Gastrocnemius medialis (tissue), 4 donors: ENCODE data around the gene PRSS21. TPM values are rescaled to one million over a fixed set of nuclear protein-coding genes. Genes with fewer than 3 reads are reported as not detected.

ENCODE experiments used
- ATAC-seq, 2 donors: fragments of 150-250 bp; one replicate each; pipeline ENCODE4 v1.9.1; 2016
- DNase-seq, 2 donors: peaks; one replicate each; pipeline ENCODE4 v3.0.0-alpha.2; 2019
- H3K27ac ChIP-seq, 4 donors: fragments of 200-600 bp; sonication (generic); 1 replicate in 1 of 4; 2 replicates in 3 of 4; pipeline ENCODE4 v1.5.1; 2016 to 2018; ENCODE audit warnings: mild to moderate bottlenecking in 2 of 4, moderate library complexity in 1 of 4
- H3K27me3 ChIP-seq, 3 donors: fragments of 200-600 bp; sonication (generic) in 2 of 3; 1 replicate in 1 of 3; 2 replicates in 2 of 3; pipeline versions ENCODE4 v1.5.1 to v1.6.0; 2016 to 2019; ENCODE audit warnings: mild to moderate bottlenecking in 1 of 3, moderate library complexity in 1 of 3
- H3K36me3 ChIP-seq, 2 donors: fragments of 200-600 bp; sonication (generic) in 1 of 2; one replicate each; pipeline ENCODE4 v1.5.1; 2017 to 2018
- H3K4me1 ChIP-seq, 2 donors: fragments of 200-600 bp; sonication (generic) in 1 of 2; one replicate each; pipeline ENCODE4 v1.5.1; 2016 to 2017; ENCODE audit warnings: mild to moderate bottlenecking in 2 of 2
- H3K4me3 ChIP-seq, 4 donors: fragments of 200-600 bp; sonication (generic) in 3 of 4; 1 replicate in 1 of 4; 2 replicates in 3 of 4; pipeline ENCODE4 v1.5.1; 2016 to 2019; ENCODE audit warnings: mild to moderate bottlenecking in 2 of 4
- H3K9me3 ChIP-seq, 3 donors: fragments of 200-600 bp; sonication (generic) in 2 of 3; 1 replicate in 1 of 3; 2 replicates in 2 of 3; pipeline ENCODE4 v1.5.1; 2016 to 2019
- CTCF ChIP-seq, 5 experiments: fragments of 450-650 bp in 3 of 5; fragments of 200-600 bp in 2 of 5; sonication (generic) in 2 of 5; IDR thresholded peaks in 4 of 5; conservative IDR thresholded peaks in 1 of 5; 1 replicate in 4 of 5; 2 replicates in 1 of 5; pipeline ENCODE4 v1.5.1; 2016 to 2019; ENCODE audit warnings: antibody characterized with exemption in 5 of 5, mild to moderate bottlenecking in 3 of 5, moderate library complexity in 3 of 5
- POLR2A ChIP-seq, 2 donors: fragments of 450-650 bp; IDR thresholded peaks; one replicate each; pipeline ENCODE4 v1.6.1; 2017; ENCODE audit warnings: antibody characterized with exemption in 2 of 2, mild to moderate bottlenecking in 2 of 2, moderate library complexity in 2 of 2
- in situ Hi-C, 4 donors: fragments of 200-750 bp; cut with MboI; loops; one replicate each; pipeline versions ENCODE4 v1.15.0 to v1.8.0; 2017; ENCODE audit warnings: low sequenced_read_pairs in 4 of 4
- intact Hi-C: fragments of 100-400 bp; cut with DNase I; formaldehyde crosslinking; loops from one replicate; pipeline ENCODE4 v1.15.1; 2023; ENCODE audit warnings: low total_unique reads
- total RNA-seq, 4 donors: library from RNA; depleted of rRNA; stranded (reverse); fragments of >200 nt; gene quantifications; one replicate each; pipeline versions ENCODE4 v1.1.0 to v1.2.3, GENCODE V29; 2016

Gene PRSS21
- total RNA-seq, 4 donors from 2014 or later = not detected

GRCh38 chr16:2787961-2788360 is 29.1 kb upstream of the PRSS21 start:
- DNase-seq (no peak), ATAC-seq (no peak)
- TF ChIP-seq POLR2A (IDR thresholded peaks at IDR 0.05) (no peak), CTCF (IDR thresholded peaks at IDR 0.05 in 4 of 5, conservative IDR thresholded peaks at IDR 0.05 in 1 of 5) (no peak)
- H3K4me3 ChIP-seq = no peak overlapping the region
- no peak overlapping the region for H3K27ac ChIP-seq
- no peaks in the 10 kb centered on the region for H3K36me3 ChIP-seq
- no peaks in the 10 kb centered on the region for H3K4me1 ChIP-seq
- peaks cover 51 to 68% (median 57%) of the 10 kb centered on the region in 3 donors for H3K27me3 ChIP-seq
- in situ Hi-C loops = no loop called here
- intact Hi-C loops = no loop called here
- H3K9me3 ChIP-seq = no peaks in the 10 kb centered on the region

GRCh38 chr16:2790631-2791030 is 26.4 kb upstream of the PRSS21 start:
- Histone ChIP-seq H3K9me3 (no peaks in the 10 kb centered on the region), H3K36me3 (no peaks in the 10 kb centered on the region), H3K4me3 (no peak overlapping the region), H3K4me1 (no peaks in the 10 kb centered on the region), H3K27ac (no peak overlapping the region), H3K27me3 (peaks cover 39 to 58% (median 51%) of the 10 kb centered on the region in 3 donors)
- intact Hi-C loops (no loop called here), in situ Hi-C loops (no loop called here)
- DNase-seq (no peak), ATAC-seq (no peak)
- TF ChIP-seq POLR2A (IDR thresholded peaks at IDR 0.05) (no peak), CTCF (IDR thresholded peaks at IDR 0.05 in 4 of 5, conservative IDR thresholded peaks at IDR 0.05 in 1 of 5) (no peak)

- intact Hi-C loops = no loop called here
- Histone ChIP-seq H3K27me3 (peaks cover 34 to 52% (median 45%) of the 10 kb centered on the region in 3 donors), H3K9me3 (no peaks in the 10 kb centered on the region)
Observed at GRCh38 chr16:2791174-2791573, 25.9 kb upstream of the PRSS21 start.

GRCh38 chr16:2792940-2793339 is 24.1 kb upstream of the PRSS21 start:
- Histone ChIP-seq H3K36me3 (no peaks in the 10 kb centered on the region), H3K27me3 (peaks cover 22 to 41% (median 37%) of the 10 kb centered on the region in 3 donors), H3K27ac (no peak overlapping the region), H3K9me3 (no peaks in the 10 kb centered on the region), H3K4me3 (no peak overlapping the region), H3K4me1 (no peaks in the 10 kb centered on the region)
- DNase-seq (no peak), ATAC-seq (no peak)
- intact Hi-C loops (no loop called here), in situ Hi-C loops (no loop called here)
- TF ChIP-seq POLR2A (IDR thresholded peaks at IDR 0.05) (no peak), CTCF (IDR thresholded peaks at IDR 0.05 in 4 of 5, conservative IDR thresholded peaks at IDR 0.05 in 1 of 5) (no peak)

More at GRCh38 chr16:2791174-2791573, 25.9 kb upstream of the PRSS21 start:
- no peak overlapping the region for H3K4me3 ChIP-seq
- no peaks in the 10 kb centered on the region for H3K4me1 ChIP-seq
- ATAC-seq = no peak
- TF ChIP-seq CTCF (IDR thresholded peaks at IDR 0.05 in 4 of 5, conservative IDR thresholded peaks at IDR 0.05 in 1 of 5) (no peak), POLR2A (IDR thresholded peaks at IDR 0.05) (no peak)
- no peaks in the 10 kb centered on the region for H3K36me3 ChIP-seq
- no peak for DNase-seq
- in situ Hi-C loops = no loop called here
- H3K27ac ChIP-seq = no peak overlapping the region
